Measurements from ENCODE around the gene MRE11. TPM values are rescaled to one million over a fixed set of nuclear protein-coding genes. Genes with fewer than 3 reads are reported as not detected.

The MRE11 gene
- total RNA-seq, 2 donors from 2014 or later: 43.8 to 49.1 TPM

- H3K4me3 Mint-ChIP-seq: no peak overlapping the region
- H3K9me3 Mint-ChIP-seq: no peaks in the 10 kb centered on the region
- H3K4me1 Mint-ChIP-seq (ENCODE audit: low read depth): peaks cover 6% of the 10 kb centered on the region
- no peak for ATAC-seq (replicated peaks in 1 of 2)
- H3K27me3 Mint-ChIP-seq (ENCODE audit: low read depth): no peaks in the 10 kb centered on the region
- H3K36me3 Mint-ChIP-seq (ENCODE audit: insufficient read depth in 2 of 2): peaks cover 4 to 23% of the 10 kb centered on the region in 2 donors
- no peak for DNase-seq
- H3K27ac Mint-ChIP-seq: no peak overlapping the region
These were observed 12.3 kb downstream of the MRE11 start for GRCh38 chr11:94481342-94481741.

GRCh38 chr11:94477624-94478023 is 16.0 kb downstream of the MRE11 start:
- Mint-ChIP-seq H3K36me3 (ENCODE audit: insufficient read depth in 2 of 2) (peaks cover 5 to 18% of the 10 kb centered on the region in 2 donors), H3K27ac (no peak overlapping the region), H3K9me3 (no peaks in the 10 kb centered on the region), H3K27me3 (ENCODE audit: low read depth) (no peaks in the 10 kb centered on the region), H3K4me3 (no peak overlapping the region), H3K4me1 (ENCODE audit: low read depth) (peaks cover 23% of the 10 kb centered on the region)
- DNase-seq (no peak), ATAC-seq (replicated peaks in 1 of 2) (no peak)

- Mint-ChIP-seq H3K27me3 (ENCODE audit: low read depth) (no peaks in the 10 kb centered on the region), H3K36me3 (ENCODE audit: insufficient read depth in 2 of 2) (peaks cover 3 to 19% of the 10 kb centered on the region in 2 donors), H3K4me1 (ENCODE audit: low read depth) (peaks cover 34% of the 10 kb centered on the region), H3K27ac (peak overlapping the region; percentile 52), H3K9me3 (no peaks in the 10 kb centered on the region), H3K4me3 (peak overlapping the region in 1 of 2 donors; percentile 13)
- peak; percentile 26 to 44 for DNase-seq
- ATAC-seq (replicated peaks in 1 of 2): peak; percentile 77 to 84
These were observed 20.5 kb downstream of the MRE11 start for GRCh38 chr11:94472916-94473799.

GRCh38 chr11:94469416-94469815 is 24.2 kb downstream of the MRE11 start:
- peaks cover 28% of the 10 kb centered on the region for H3K4me1 Mint-ChIP-seq (ENCODE audit: low read depth)
- ATAC-seq (replicated peaks in 1 of 2): peak; percentile 87 to 91

DNA sequence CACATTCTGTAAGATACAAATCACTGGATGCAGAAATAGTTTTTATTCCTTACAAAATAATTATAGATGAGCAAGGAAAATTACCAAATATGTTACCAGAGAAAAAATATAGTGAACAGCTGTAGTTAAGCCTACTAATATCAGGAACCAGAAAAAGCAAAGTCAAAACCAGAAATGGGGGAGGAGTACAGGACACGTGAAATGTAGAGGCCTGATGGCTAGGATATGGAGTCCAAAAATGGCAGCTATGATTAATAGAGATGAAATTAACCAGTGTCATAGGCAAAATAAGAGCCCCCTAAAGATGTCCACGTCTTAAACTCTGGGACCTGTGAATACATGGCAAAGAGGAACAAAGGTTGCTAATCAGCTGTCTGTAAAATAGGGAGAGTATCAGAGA is 34.1 kb downstream of the MRE11 start:
- ATAC-seq (replicated peaks in 1 of 2): peak in 1 of 2 donors; percentile 26
- H3K4me3 Mint-ChIP-seq: no peak overlapping the region
- no peaks in the 10 kb centered on the region for H3K9me3 Mint-ChIP-seq
- DNase-seq: no peak
- no peak overlapping the region for H3K27ac Mint-ChIP-seq
- peaks cover 7% of the 10 kb centered on the region for H3K4me1 Mint-ChIP-seq (ENCODE audit: low read depth)
- no peaks in the 10 kb centered on the region for H3K27me3 Mint-ChIP-seq (ENCODE audit: low read depth)
- H3K36me3 Mint-ChIP-seq (ENCODE audit: insufficient read depth in 2 of 2): peaks cover 8 to 48% of the 10 kb centered on the region in 2 donors

More at GRCh38 chr11:94469416-94469815, 24.2 kb downstream of the MRE11 start:
- no peaks in the 10 kb centered on the region for H3K9me3 Mint-ChIP-seq
- peak overlapping the region; percentile 36 for H3K27ac Mint-ChIP-seq
- peak overlapping the region in 1 of 2 donors; percentile 54 for H3K4me3 Mint-ChIP-seq
- no peaks in the 10 kb centered on the region for H3K27me3 Mint-ChIP-seq (ENCODE audit: low read depth)
- H3K36me3 Mint-ChIP-seq (ENCODE audit: insufficient read depth in 2 of 2): peaks cover 9 to 33% of the 10 kb centered on the region in 2 donors
- no peak for DNase-seq

GRCh38 chr11:94457118-94458029 is 36.3 kb downstream of the MRE11 start:
- ATAC-seq (replicated peaks in 1 of 2) (no peak), DNase-seq (no peak)
- Mint-ChIP-seq H3K27ac (no peak overlapping the region), H3K9me3 (no peaks in the 10 kb centered on the region), H3K4me1 (ENCODE audit: low read depth) (peaks cover 7% of the 10 kb centered on the region), H3K36me3 (ENCODE audit: insufficient read depth in 2 of 2) (peaks cover 10 to 40% of the 10 kb centered on the region in 2 donors), H3K27me3 (ENCODE audit: low read depth) (no peaks in the 10 kb centered on the region), H3K4me3 (no peak overlapping the region)

DNA sequence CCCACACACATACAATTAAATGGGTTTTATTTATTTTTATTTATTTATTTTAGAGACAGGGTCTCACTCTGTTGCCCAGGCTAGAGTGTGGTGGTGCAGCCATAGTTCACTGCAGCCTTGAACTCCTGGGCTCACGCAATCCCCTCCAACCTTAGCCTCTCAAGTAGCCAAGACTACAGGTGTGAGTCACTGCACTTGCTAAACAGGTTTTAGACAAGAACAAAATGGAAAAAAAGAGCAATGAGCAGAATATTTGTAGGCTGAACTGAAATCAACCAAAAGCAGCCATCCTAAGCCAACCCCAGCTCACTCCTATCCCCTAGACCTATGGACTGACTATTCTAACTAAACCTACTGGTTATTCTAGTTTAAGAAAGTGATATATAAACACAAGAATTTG is 37.8 kb downstream of the MRE11 start:
- Mint-ChIP-seq H3K4me3 (no peak overlapping the region), H3K9me3 (no peaks in the 10 kb centered on the region), H3K36me3 (ENCODE audit: insufficient read depth in 2 of 2) (peaks cover 10 to 28% of the 10 kb centered on the region in 2 donors), H3K4me1 (ENCODE audit: low read depth) (peaks cover 7% of the 10 kb centered on the region), H3K27ac (no peak overlapping the region), H3K27me3 (ENCODE audit: low read depth) (no peaks in the 10 kb centered on the region)
- DNase-seq (no peak), ATAC-seq (replicated peaks in 1 of 2) (no peak)

- Mint-ChIP-seq H3K27me3 (ENCODE audit: low read depth) (no peaks in the 10 kb centered on the region), H3K4me1 (ENCODE audit: low read depth) (no peaks in the 10 kb centered on the region), H3K9me3 (no peaks in the 10 kb centered on the region), H3K4me3 (no peak overlapping the region), H3K36me3 (ENCODE audit: insufficient read depth in 2 of 2) (peaks cover 7 to 18% of the 10 kb centered on the region in 2 donors), H3K27ac (no peak overlapping the region)
- DNase-seq (no peak), ATAC-seq (replicated peaks in 1 of 2) (no peak)
These were observed 39.3 kb downstream of the MRE11 start for GRCh38 chr11:94454301-94454700.

GRCh38 chr11:94452988-94453387 is 40.7 kb downstream of the MRE11 start:
- no peak for DNase-seq
- H3K27ac Mint-ChIP-seq: no peak overlapping the region
- H3K9me3 Mint-ChIP-seq: no peaks in the 10 kb centered on the region
- H3K27me3 Mint-ChIP-seq (ENCODE audit: low read depth): no peaks in the 10 kb centered on the region
- H3K4me1 Mint-ChIP-seq (ENCODE audit: low read depth): no peaks in the 10 kb centered on the region
- no peak overlapping the region for H3K4me3 Mint-ChIP-seq
- H3K36me3 Mint-ChIP-seq (ENCODE audit: insufficient read depth in 2 of 2): peaks cover 7 to 20% of the 10 kb centered on the region in 2 donors
- no peak for ATAC-seq (replicated peaks in 1 of 2)

GRCh38 chr11:94450048-94450447 is 43.6 kb downstream of the MRE11 start:
- no peak overlapping the region for H3K4me3 Mint-ChIP-seq
- no peaks in the 10 kb centered on the region for H3K4me1 Mint-ChIP-seq (ENCODE audit: low read depth)
- DNase-seq: no peak
- H3K27ac Mint-ChIP-seq: no peak overlapping the region
- H3K27me3 Mint-ChIP-seq (ENCODE audit: low read depth): no peaks in the 10 kb centered on the region
- no peaks in the 10 kb centered on the region for H3K9me3 Mint-ChIP-seq
- peaks cover 8 to 22% of the 10 kb centered on the region in 2 donors for H3K36me3 Mint-ChIP-seq (ENCODE audit: insufficient read depth in 2 of 2)
- ATAC-seq (replicated peaks in 1 of 2): no peak

GRCh38 chr11:94449437-94449836 is 44.2 kb downstream of the MRE11 start:
- H3K9me3 Mint-ChIP-seq: no peaks in the 10 kb centered on the region
- no peak overlapping the region for H3K27ac Mint-ChIP-seq
- DNase-seq (no peak), ATAC-seq (replicated peaks in 1 of 2) (peak in 1 of 2 donors; percentile 30)
- H3K4me1 Mint-ChIP-seq (ENCODE audit: low read depth): no peaks in the 10 kb centered on the region
- peaks cover 8 to 20% of the 10 kb centered on the region in 2 donors for H3K36me3 Mint-ChIP-seq (ENCODE audit: insufficient read depth in 2 of 2)
- no peaks in the 10 kb centered on the region for H3K27me3 Mint-ChIP-seq (ENCODE audit: low read depth)
- no peak overlapping the region for H3K4me3 Mint-ChIP-seq

- Mint-ChIP-seq H3K27me3 (ENCODE audit: low read depth) (no peaks in the 10 kb centered on the region), H3K36me3 (ENCODE audit: insufficient read depth in 2 of 2) (peaks cover 10 to 24% of the 10 kb centered on the region in 2 donors), H3K4me3 (no peak overlapping the region), H3K9me3 (no peaks in the 10 kb centered on the region), H3K27ac (no peak overlapping the region), H3K4me1 (ENCODE audit: low read depth) (no peaks in the 10 kb centered on the region)
- DNase-seq: no peak
- no peak for ATAC-seq (replicated peaks in 1 of 2)
These were observed 44.6 kb downstream of the MRE11 start for GRCh38 chr11:94449029-94449428.

GRCh38 chr11:94447149-94447548 is 46.5 kb downstream of the MRE11 start:
- no peak for DNase-seq
- Mint-ChIP-seq H3K27ac (no peak overlapping the region), H3K4me3 (no peak overlapping the region)

More at GRCh38 chr11:94447149-94447548, 46.5 kb downstream of the MRE11 start:
- H3K4me1 Mint-ChIP-seq (ENCODE audit: low read depth): no peaks in the 10 kb centered on the region
- H3K9me3 Mint-ChIP-seq: no peaks in the 10 kb centered on the region
- H3K27me3 Mint-ChIP-seq (ENCODE audit: low read depth): no peaks in the 10 kb centered on the region
- no peak for ATAC-seq (replicated peaks in 1 of 2)
- H3K36me3 Mint-ChIP-seq (ENCODE audit: insufficient read depth in 2 of 2): peaks cover 6 to 27% of the 10 kb centered on the region in 2 donors

All from activated T-cell treated with anti-CD3 and anti-CD28 coated beads, Interleukin-2, amount 50 U/mL, for 72 hours (primary cell).